Uterus (tissue), 2 donors: Measurements from ENCODE around the gene MYH15.

Experiments used
- POLR2A ChIP-seq, 2 donors: fragments of 450-650 bp; IDR thresholded peaks; one replicate each; pipeline ENCODE4 v1.6.1; 2016; ENCODE audit warnings: antibody characterized with exemption in 2 of 2, mild to moderate bottlenecking in 1 of 2, moderate library complexity in 1 of 2
- TF ChIP-seq, protein P1 (sequence below), 4 experiments: fragments of 200-600 bp in 2 of 4; fragments of 450-650 bp in 2 of 4; sonication (generic) in 2 of 4; IDR thresholded peaks; one replicate each; pipeline ENCODE4 v1.5.1; 2016 to 2019; ENCODE audit warnings: antibody characterized with exemption in 4 of 4, mild to moderate bottlenecking in 2 of 4, moderate library complexity in 1 of 4

DNA sequence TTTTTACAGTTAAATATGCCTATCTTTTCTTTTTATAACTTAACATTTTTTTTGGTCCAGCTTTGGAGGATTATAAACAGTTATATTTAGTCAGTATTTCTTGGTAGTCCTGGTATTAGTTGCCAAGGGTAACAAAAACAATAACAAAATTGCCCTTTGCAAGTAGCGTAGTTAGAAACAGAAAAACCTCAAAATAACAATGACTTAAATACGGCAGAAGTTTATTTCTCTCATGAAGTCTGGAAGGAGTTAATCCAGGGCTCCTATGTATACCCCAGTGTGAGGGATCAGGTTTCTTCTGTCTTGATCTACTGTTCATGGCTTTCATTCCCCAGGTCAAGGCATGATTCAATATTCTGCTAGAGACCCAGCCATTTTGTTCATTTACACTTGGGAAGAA lies 14.1 kb upstream of the MYH15 start:
- TF ChIP-seq POLR2A (IDR thresholded peaks at IDR 0.05): no peak
- TF ChIP-seq, protein P1, sequence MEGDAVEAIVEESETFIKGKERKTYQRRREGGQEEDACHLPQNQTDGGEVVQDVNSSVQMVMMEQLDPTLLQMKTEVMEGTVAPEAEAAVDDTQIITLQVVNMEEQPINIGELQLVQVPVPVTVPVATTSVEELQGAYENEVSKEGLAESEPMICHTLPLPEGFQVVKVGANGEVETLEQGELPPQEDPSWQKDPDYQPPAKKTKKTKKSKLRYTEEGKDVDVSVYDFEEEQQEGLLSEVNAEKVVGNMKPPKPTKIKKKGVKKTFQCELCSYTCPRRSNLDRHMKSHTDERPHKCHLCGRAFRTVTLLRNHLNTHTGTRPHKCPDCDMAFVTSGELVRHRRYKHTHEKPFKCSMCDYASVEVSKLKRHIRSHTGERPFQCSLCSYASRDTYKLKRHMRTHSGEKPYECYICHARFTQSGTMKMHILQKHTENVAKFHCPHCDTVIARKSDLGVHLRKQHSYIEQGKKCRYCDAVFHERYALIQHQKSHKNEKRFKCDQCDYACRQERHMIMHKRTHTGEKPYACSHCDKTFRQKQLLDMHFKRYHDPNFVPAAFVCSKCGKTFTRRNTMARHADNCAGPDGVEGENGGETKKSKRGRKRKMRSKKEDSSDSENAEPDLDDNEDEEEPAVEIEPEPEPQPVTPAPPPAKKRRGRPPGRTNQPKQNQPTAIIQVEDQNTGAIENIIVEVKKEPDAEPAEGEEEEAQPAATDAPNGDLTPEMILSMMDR (IDR thresholded peaks at IDR 0.05): no peak
